Measurements from ENCODE around the gene SLC7A1.

SLC7A1 gene

GRCh38 chr13:29496241-29496712, 99.2 kb downstream of the SLC7A1 start:
- Histone ChIP-seq H3F3A (ENCODE audit: control insufficient read depth, insufficient read depth) (0 out of 2 replicates have a peak, but pooled peaks cover 2% of the 10 kb centered on the region), H3K36me3 (ENCODE audit: control insufficient read depth, low read length) (no peaks in the 10 kb centered on the region), H3K4me1 (ENCODE audit: control insufficient read depth, low read length) (peaks cover 29% of the 10 kb centered on the region), H3K9me2 (replicated peaks; ENCODE audit: control insufficient read depth, low read length) (no peaks in the 10 kb centered on the region), H3K4me2 (ENCODE audit: low read length) (peak overlapping the region; percentile 51), H3K27me3 (ENCODE audit: control insufficient read depth, low read length) (peaks cover 56% of the 10 kb centered on the region), H3K4me3 (ENCODE audit: low read length) (peak overlapping the region; percentile 36), H3K9me3 (ENCODE audit: control insufficient read depth, insufficient read depth, low read length) (no peaks in the 10 kb centered on the region), H3K27ac (ENCODE audit: low read depth, low read length) (no peak overlapping the region), H3K79me2 (ENCODE audit: control insufficient read depth, low read length) (no peaks in the 10 kb centered on the region), H4K20me1 (ENCODE audit: control insufficient read depth, insufficient read depth, low read depth, low read length) (peaks cover 4% of the 10 kb centered on the region)
- TF ChIP-seq, protein P1, sequence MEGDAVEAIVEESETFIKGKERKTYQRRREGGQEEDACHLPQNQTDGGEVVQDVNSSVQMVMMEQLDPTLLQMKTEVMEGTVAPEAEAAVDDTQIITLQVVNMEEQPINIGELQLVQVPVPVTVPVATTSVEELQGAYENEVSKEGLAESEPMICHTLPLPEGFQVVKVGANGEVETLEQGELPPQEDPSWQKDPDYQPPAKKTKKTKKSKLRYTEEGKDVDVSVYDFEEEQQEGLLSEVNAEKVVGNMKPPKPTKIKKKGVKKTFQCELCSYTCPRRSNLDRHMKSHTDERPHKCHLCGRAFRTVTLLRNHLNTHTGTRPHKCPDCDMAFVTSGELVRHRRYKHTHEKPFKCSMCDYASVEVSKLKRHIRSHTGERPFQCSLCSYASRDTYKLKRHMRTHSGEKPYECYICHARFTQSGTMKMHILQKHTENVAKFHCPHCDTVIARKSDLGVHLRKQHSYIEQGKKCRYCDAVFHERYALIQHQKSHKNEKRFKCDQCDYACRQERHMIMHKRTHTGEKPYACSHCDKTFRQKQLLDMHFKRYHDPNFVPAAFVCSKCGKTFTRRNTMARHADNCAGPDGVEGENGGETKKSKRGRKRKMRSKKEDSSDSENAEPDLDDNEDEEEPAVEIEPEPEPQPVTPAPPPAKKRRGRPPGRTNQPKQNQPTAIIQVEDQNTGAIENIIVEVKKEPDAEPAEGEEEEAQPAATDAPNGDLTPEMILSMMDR (IDR thresholded peaks at IDR 0.05; ENCODE audit: low read depth, low read length, poor library complexity, severe bottlenecking): no peak
- no peak for TF ChIP-seq EZH2phosphoT487 (IDR thresholded peaks at IDR 0.05; ENCODE audit: borderline replicate concordance, low read length)

- peaks cover 4% of the 10 kb centered on the region for H4K20me1 ChIP-seq (ENCODE audit: control insufficient read depth, insufficient read depth, low read depth, low read length)
- H3K4me3 ChIP-seq (ENCODE audit: low read length): no peak overlapping the region
- peaks cover 29% of the 10 kb centered on the region for H3K4me1 ChIP-seq (ENCODE audit: control insufficient read depth, low read length)
- no peaks in the 10 kb centered on the region for H3K79me2 ChIP-seq (ENCODE audit: control insufficient read depth, low read length)
- no peak overlapping the region for H3K27ac ChIP-seq (ENCODE audit: low read depth, low read length)
- no peaks in the 10 kb centered on the region for H3K36me3 ChIP-seq (ENCODE audit: control insufficient read depth, low read length)
- TF ChIP-seq, protein P1 (IDR thresholded peaks at IDR 0.05; ENCODE audit: low read depth, low read length, poor library complexity, severe bottlenecking): no peak
- TF ChIP-seq EZH2phosphoT487 (IDR thresholded peaks at IDR 0.05; ENCODE audit: borderline replicate concordance, low read length): no peak
- no peaks in the 10 kb centered on the region for H3K9me2 ChIP-seq (replicated peaks; ENCODE audit: control insufficient read depth, low read length)
- H3K4me2 ChIP-seq (ENCODE audit: low read length): no peak overlapping the region
- no peaks in the 10 kb centered on the region for H3K9me3 ChIP-seq (ENCODE audit: control insufficient read depth, insufficient read depth, low read length)
- peaks cover 42% of the 10 kb centered on the region for H3K27me3 ChIP-seq (ENCODE audit: control insufficient read depth, low read length)
- 0 out of 2 replicates have a peak, but pooled peaks cover 2% of the 10 kb centered on the region for H3F3A ChIP-seq (ENCODE audit: control insufficient read depth, insufficient read depth)
Measured at GRCh38 chr13:29494520-29494919, 101.0 kb downstream of the SLC7A1 start.

GRCh38 chr13:29493796-29494195, 101.7 kb downstream of the SLC7A1 start:
- Histone ChIP-seq H3K4me2 (ENCODE audit: low read length) (no peak overlapping the region), H3K9me3 (ENCODE audit: control insufficient read depth, insufficient read depth, low read length) (no peaks in the 10 kb centered on the region), H3K27me3 (ENCODE audit: control insufficient read depth, low read length) (peaks cover 40% of the 10 kb centered on the region), H3K36me3 (ENCODE audit: control insufficient read depth, low read length) (no peaks in the 10 kb centered on the region), H3K79me2 (ENCODE audit: control insufficient read depth, low read length) (no peaks in the 10 kb centered on the region), H3K4me3 (ENCODE audit: low read length) (no peak overlapping the region), H3K4me1 (ENCODE audit: control insufficient read depth, low read length) (peaks cover 29% of the 10 kb centered on the region), H3F3A (ENCODE audit: control insufficient read depth, insufficient read depth) (0 out of 2 replicates have a peak, but pooled peaks cover 2% of the 10 kb centered on the region), H4K20me1 (ENCODE audit: control insufficient read depth, insufficient read depth, low read depth, low read length) (peaks cover 4% of the 10 kb centered on the region), H3K9me2 (replicated peaks; ENCODE audit: control insufficient read depth, low read length) (no peaks in the 10 kb centered on the region), H3K27ac (ENCODE audit: low read depth, low read length) (no peak overlapping the region)
- TF ChIP-seq, protein P1 (IDR thresholded peaks at IDR 0.05; ENCODE audit: low read depth, low read length, poor library complexity, severe bottlenecking): no peak
- no peak for TF ChIP-seq EZH2phosphoT487 (IDR thresholded peaks at IDR 0.05; ENCODE audit: borderline replicate concordance, low read length)

All from DOHH2 (cell line).